ENCODE results near the gene E2F3. TPM values are rescaled to one million over a fixed set of nuclear protein-coding genes. Genes with fewer than 3 reads are reported as not detected.
A peak's percentile ranks its signal among the peaks of the same experiment; 100 is the strongest.

Gene E2F3
- polyA plus RNA-seq, 4 donors, result 16.3 to 20.6 (median 17.9) TPM

DNA sequence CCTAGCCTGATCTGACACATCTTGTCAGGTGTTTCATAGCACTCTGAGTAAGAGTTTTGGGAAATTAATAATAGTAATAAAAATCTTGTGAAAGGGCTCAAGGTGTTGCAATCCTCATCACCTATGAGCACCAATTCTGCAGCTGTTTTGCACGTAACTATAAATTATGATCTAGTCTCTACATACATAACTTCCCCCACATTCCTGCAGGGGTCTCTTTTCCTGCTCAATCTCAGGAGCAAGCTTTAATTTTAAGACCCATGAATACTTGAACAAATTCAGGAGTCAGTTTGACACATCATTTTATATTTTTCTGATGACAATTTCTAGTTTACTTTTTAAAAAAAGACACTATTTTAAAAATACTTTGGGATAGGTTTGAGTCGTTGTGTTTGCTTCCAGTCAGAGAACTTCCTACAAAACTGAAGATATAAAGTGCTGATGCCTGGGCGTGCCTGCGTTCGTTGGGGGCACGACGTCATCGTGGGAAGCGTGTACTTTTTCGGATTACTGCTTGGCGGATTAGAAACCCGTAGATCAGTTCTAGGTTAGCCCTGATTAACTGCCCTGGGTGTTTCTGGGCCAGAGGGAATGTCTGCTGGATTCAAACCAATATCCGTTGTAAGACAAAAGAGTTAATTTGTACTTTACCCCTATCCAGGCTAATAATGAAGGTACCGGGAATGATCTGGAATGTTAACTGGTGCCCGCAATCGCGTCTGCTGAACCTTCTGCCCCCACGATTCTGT, 1.0 kb upstream of the E2F3 start:
- peak; percentile 7 to 38 (median 24) for DNase-seq (ENCODE audit: low read depth in 4 of 4, low spot score in 2 of 4)

GRCh38 chr6:20402092-20402341, 338 bp downstream of the E2F3 start:
- peak in 2 of 4 donors; percentile 24 to 60 for DNase-seq (ENCODE audit: low read depth in 4 of 4, low spot score in 2 of 4)

GRCh38 chr6:20402342-20403069, 827 bp downstream of the E2F3 start:
- peak in 3 of 4 donors; percentile 11 to 29 (median 19) for DNase-seq (ENCODE audit: low read depth in 4 of 4, low spot score in 2 of 4)

- DNase-seq (ENCODE audit: low read depth in 4 of 4, low spot score in 2 of 4), result peak in 3 of 4 donors; percentile 48 to 62 (median 52)
These were observed 1.5 kb downstream of the E2F3 start for GRCh38 chr6:20403070-20403765.

DNA sequence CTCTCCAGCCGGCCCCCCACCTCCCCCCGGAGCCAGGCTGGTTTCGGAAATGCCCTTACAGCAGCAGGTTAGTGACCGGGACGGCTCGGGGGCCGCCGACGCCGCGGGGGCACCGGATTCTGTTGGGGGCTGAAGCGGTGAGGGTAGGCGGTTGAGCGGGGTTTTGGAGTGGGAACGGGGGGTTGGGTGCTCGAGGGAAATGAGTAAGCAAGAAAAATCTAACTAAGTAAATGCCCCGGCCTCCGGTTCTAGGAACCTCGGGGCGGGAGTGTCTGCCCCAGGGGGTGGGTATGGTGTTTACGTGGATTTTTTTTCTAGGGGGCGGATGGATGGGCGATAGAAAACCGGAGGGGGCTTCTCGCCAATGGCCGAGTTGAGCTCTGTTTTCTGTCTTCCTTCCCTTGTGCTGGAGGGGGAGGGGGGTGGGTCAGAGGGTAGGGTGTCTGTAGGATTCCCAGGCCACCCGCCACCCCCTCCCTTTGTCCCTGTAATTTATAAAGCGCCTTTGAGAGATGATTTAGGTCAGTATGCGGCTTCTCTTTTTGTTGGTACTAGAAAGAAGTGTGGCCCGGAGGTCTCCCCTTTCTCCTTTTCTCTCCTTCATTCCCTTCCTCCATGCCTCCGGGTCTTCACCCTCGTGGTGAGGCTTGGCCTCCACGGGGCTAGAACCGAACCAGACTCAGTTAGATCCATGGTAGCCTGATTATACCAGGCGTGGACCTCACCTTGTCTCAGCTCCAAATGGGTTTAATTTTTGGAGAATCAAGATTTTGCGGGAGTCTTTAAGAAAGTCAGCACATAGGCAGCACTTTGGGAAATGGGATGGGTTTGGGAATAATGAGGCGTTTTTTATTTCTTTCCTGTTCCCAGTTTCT, 2.3 kb downstream of the E2F3 start:
- peak; percentile 25 to 59 (median 31) for DNase-seq (ENCODE audit: low read depth in 4 of 4, low spot score in 2 of 4)

DNA sequence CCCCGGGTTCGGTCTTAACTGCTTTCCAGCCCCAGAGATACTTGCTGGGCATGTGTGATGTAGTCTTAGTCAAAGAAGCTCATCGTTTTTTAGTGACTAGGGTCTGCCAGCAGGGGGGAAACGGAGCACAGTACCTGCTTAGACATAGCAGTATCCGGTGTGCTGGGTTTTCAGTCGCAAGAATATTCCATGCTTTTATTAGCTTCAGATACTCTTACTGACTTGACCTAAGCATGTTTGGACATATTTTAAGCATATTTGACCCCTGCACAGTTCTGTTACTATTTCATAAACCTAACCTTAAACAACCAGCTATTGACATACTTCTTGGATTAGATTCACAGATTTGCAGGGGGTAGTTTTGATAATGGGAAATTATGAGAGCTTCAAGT, 3.0 kb downstream of the E2F3 start:
- DNase-seq (ENCODE audit: low read depth in 4 of 4, low spot score in 2 of 4), result peak in 3 of 4 donors; percentile 28 to 62 (median 57)

DNA sequence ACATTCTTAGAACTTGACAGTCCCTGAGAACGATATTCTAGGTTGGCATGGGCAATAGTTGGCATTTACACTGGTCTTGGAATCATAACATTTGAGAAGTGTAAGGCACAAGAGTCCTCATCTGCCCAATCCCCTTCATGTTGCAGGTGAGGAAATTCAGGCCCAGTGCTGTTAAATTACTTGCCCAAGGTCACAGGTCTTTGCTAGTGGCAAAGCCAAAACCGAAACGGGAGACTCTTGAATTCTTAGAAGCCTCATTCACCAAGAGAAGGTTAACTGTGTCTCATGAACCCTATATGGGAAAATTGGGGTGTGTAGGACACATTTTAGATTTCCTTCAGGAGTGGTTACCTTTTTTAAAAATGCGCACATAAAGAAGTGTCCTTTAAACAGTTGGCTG, 7.2 kb downstream of the E2F3 start:
- no peak for DNase-seq (ENCODE audit: low read depth in 4 of 4, low spot score in 2 of 4)

DNA sequence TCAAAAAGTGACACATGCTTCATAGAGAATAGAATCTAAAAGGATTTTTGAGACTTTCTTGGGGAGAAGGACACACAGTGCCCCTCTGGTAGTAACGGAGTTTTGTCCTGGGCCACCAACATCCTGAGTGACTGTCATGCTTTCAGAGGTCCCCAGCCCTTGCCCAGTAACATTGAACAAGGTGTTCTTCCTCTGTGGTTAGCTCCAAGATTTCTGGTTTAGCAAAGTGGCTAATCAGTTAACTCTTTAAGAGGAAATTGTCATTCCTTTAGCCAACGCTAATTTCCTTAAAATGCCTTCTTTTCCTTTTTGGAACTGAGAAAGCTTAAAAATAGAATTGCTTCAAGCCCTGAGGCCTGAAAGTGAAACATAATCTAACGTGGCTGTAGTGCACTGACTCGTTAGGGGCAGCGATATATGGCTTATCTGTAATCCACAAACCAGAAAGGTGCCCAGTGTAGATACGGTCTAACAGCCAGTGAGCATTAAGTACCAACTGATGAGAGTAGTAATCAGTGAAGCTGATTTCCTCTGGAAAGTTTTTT, 7.8 kb downstream of the E2F3 start:
- DNase-seq (ENCODE audit: low read depth in 4 of 4, low spot score in 2 of 4), result no peak

DNA sequence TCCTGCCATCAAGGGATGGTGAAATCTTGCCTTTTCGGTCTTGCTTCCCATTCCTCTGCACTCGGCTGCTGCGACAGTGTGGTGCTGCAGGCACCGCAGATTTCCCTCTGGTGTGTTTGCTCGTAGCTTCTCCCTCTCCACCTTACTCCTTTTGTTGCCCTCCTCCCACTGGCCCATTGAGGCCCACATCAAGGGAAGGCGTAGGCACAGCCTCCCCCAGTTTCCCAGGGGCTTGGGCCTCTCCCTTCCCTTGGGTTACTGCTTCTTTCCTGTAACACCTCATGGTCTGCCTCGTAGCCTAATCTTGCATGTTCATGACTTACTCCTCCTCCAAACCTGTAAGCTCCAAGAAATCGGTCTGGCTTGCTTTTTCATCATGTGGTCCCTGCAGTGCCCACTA, 9.9 kb downstream of the E2F3 start:
- DNase-seq (ENCODE audit: low read depth in 4 of 4, low spot score in 2 of 4), result no peak

GRCh38 chr6:20411953-20412681, 10.4 kb downstream of the E2F3 start:
- no peak for DNase-seq (ENCODE audit: low read depth in 4 of 4, low spot score in 2 of 4)

GRCh38 chr6:20412682-20413073, 11.0 kb downstream of the E2F3 start:
- no peak for DNase-seq (ENCODE audit: low read depth in 4 of 4, low spot score in 2 of 4)

DNA sequence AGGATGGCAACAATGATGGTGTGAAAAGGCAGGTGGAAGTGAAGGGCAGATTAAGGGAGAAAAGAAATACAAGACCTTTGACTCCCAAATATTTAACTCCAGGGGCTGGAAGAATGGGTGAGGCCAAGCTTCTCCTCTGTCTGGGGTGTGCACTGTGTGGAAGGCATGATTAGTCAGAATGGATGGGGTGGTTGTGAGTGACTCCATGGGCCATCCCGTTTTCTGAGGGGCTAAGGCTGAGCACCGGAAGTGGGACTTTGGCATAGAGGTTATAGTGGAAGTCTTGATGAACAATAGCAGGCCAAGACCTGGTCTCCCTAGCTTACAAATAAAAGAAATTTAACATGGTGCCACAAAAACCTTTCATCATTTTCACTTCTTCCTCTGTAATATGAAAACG, 12.1 kb downstream of the E2F3 start:
- no peak for DNase-seq (ENCODE audit: low read depth in 4 of 4, low spot score in 2 of 4)

- no peak for DNase-seq (ENCODE audit: low read depth in 4 of 4, low spot score in 2 of 4)
These were observed 13.0 kb downstream of the E2F3 start for GRCh38 chr6:20414711-20415110.

GRCh38 chr6:20415304-20415703, 13.6 kb downstream of the E2F3 start:
- DNase-seq (ENCODE audit: low read depth in 4 of 4, low spot score in 2 of 4), result no peak

DNA sequence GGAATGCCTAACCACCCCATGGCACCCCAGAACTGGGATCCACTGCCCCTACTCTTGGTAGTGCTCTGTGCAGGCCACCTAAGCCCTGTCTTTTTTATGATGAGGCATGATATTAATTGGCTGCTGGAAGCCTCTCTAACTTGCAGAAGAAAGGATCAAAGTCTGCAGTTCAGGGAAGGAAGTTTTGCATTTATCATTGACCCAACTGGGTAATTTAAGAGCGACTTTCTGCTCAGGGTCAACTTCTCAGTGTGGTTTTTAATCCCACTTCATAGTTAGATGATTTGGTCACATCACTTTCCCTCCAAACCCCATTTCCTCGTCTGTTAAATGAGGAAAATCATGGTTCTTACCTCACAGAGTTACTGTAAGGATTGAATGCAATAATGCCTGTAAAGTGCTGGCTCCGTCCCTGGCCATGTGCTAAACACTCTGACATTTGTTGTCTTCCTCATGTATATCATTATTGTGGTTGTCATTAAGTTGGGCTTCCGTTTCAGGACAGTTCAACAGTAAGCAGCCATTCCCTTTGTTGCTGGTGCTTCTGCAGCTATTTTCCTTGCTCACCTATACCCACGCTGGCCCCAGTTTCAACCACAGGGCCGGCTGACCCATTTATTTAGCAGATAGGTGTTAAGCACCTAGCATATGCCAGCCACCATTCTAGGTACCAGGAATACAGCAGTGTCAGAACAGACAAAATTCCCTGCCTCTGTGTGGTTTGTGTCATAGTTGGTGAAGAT, 14.2 kb downstream of the E2F3 start:
- DNase-seq (ENCODE audit: low read depth in 4 of 4, low spot score in 2 of 4), result no peak

GRCh38 chr6:20416567-20417345, 15.1 kb downstream of the E2F3 start:
- no peak for DNase-seq (ENCODE audit: low read depth in 4 of 4, low spot score in 2 of 4)

DNA sequence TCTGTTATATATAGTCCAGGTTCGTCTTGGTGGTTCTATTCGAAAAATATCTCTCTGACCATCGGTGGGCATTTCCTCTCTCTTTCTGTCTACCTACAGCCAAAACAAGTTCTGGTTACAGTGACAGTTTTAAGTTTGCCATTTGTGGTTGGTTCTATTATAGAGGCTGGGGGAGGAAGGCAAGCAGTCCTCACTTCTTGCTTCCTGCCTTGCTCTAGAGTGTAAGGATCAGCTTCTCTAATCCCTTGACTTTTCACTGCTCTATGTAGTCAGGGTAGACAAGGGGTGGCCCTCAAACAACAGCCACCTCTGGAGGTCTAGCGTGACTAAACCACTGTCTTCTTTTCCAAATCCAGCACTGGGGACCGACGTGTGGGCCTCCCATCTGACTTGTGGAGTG, 16.1 kb downstream of the E2F3 start:
- DNase-seq (ENCODE audit: low read depth in 4 of 4, low spot score in 2 of 4), result no peak
